H1 (cell line): ENCODE measurements around the gene PDZD2.

Experiments
- CEBPB ChIP-seq: IDR thresholded peaks from 2 replicates; pipeline ENCODE4 v1.6.1; 2012; ENCODE audit warnings: low read depth, low read length
- CTCF ChIP-seq, 3 experiments: IDR thresholded peaks; 1 replicate in 2 of 3; 2 replicates in 1 of 3; pipeline versions ENCODE4 v1.5.1 to v1.6.1; 2011; ENCODE audit warnings: low read length in 3 of 3, mild to moderate bottlenecking in 3 of 3, inconsistent platforms in 2 of 3, low read depth in 1 of 3, moderate library complexity in 1 of 3; ENCODE audit not compliant: insufficient read depth in 1 of 3; ENCODE audit errors: control extremely low read depth in 1 of 3
- EP300 ChIP-seq, 2 experiments: IDR thresholded peaks; 1 replicate in 1 of 2; 2 replicates in 1 of 2; pipeline ENCODE4 v1.6.1; 2011 to 2012; ENCODE audit warnings: low read depth in 2 of 2, low read length in 2 of 2, mild to moderate bottlenecking in 2 of 2, borderline replicate concordance in 1 of 2, inconsistent platforms in 1 of 2, moderate library complexity in 1 of 2
- FOSL1 ChIP-seq: IDR thresholded peaks from 2 replicates; pipeline ENCODE4 v1.6.1; 2011; ENCODE audit warnings: mild to moderate bottlenecking, low read depth, low read length, moderate library complexity; ENCODE audit not compliant: insufficient read depth
- GABPA ChIP-seq: IDR thresholded peaks from 2 replicates; pipeline ENCODE4 v1.6.1; 2011; ENCODE audit warnings: mild to moderate bottlenecking, low read length, moderate library complexity, borderline replicate concordance; ENCODE audit not compliant: insufficient read depth
- HDAC6 ChIP-seq: IDR thresholded peaks from one replicate; pipeline ENCODE4 v1.7.1; 2012; ENCODE audit warnings: low read depth, mild to moderate bottlenecking, inconsistent platforms, low read length, moderate library complexity
- POLR2AphosphoS5 ChIP-seq: IDR thresholded peaks from 2 replicates; pipeline ENCODE4 v1.6.1; 2011; ENCODE audit warnings: low read depth, low read length

DNA sequence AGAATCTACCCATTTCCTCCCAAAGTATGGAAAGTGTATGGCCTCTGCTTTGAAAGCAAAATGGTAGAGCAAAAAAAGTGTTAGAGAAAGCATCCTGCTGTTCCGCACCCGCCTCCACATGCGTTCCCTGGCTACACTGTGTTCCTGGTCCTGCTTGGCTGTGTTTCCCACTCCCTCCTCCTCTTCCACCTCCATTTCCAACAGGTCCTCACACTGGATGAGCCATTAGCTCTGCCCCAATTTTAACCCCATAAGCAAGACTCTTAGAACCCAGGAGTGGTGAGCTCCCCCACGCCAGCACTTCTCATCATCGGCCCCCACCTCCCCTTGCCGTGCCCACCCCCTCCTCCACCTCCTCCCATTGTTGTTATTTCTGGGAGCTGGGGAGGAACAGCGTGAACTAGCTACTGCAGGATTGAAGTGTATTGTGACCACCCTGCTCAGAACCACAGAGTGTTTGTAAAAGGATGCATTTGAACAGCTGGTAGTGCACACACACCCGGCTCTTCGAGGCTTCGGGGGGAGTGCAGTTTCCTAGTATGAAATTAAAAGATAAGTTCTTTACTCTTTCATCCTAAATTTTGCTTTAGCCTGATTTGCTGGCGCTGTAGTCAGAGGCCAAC lies 120.0 kb downstream of the PDZD2 start:
- TF ChIP-seq CEBPB (no peak), HDAC6 (no peak), CTCF (IDR thresholded peaks at IDR 0.05; ENCODE audit: control extremely low read depth in 1 of 3, insufficient read depth in 1 of 3, low read depth in 1 of 3, low read length in 3 of 3) (no peak), GABPA (no peak), EP300 (IDR thresholded peaks at IDR 0.05; ENCODE audit: borderline replicate concordance in 1 of 2, low read depth in 2 of 2, low read length in 2 of 2) (no peak), POLR2AphosphoS5 (no peak), FOSL1 (no peak)
